ENCODE results near the gene SETSIP.
"Not testable (repeated sequence)": the region's sequence is repeated elsewhere in the genome, so short reads cannot be mapped to it uniquely, and the experiment has no call there.

The SETSIP gene

GRCh38 chr1:92045766-92046495, 29.3 kb downstream of the SETSIP start:
- no peak for DNase-seq

GRCh38 chr1:92043621-92044020, 31.6 kb downstream of the SETSIP start:
- DNase-seq, result no peak

GRCh38 chr1:92040971-92041370, 34.2 kb downstream of the SETSIP start:
- DNase-seq, result no peak

GRCh38 chr1:92038695-92039346, 36.4 kb downstream of the SETSIP start:
- DNase-seq, result no peak

GRCh38 chr1:92037400-92037799, 37.8 kb downstream of the SETSIP start:
- DNase-seq, result peak; percentile 69

- peak; percentile 26 for DNase-seq
Observed at GRCh38 chr1:92031281-92032110, 43.7 kb downstream of the SETSIP start.

GRCh38 chr1:92030656-92031107, 44.5 kb downstream of the SETSIP start:
- DNase-seq, result peak; percentile 46

- no peak for DNase-seq
Observed at GRCh38 chr1:92029241-92029922, 45.8 kb downstream of the SETSIP start.

GRCh38 chr1:92026806-92027205, 48.4 kb downstream of the SETSIP start:
- no peak for DNase-seq

- DNase-seq, result not testable (repeated sequence)
Observed at GRCh38 chr1:92026042-92026441, 49.2 kb downstream of the SETSIP start.

Data from fibroblast of skin of right biceps (primary cell).